ENCODE measurements around the gene SLC25A41.
A peak's percentile ranks its signal among the peaks of the same experiment; 100 is the strongest.

Gene SLC25A41

DNA sequence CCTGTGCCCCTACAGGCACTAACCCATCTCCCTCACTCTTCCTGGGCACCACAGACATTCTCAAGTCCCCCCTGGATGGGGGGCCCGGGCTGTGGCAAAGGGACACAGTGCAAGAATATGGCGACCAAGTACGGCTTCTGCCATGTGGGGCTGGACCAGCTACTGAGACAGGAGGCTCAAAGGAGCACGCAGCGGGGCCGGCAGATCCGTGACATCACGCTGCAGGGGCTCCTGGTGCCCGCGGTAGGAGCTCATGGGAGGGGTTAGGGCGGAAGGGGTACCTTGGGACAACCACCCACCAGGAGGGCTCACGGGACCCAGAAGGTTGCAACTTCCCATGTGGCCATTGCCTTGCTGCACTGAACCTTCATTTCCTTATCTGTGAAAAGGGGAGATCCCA is 37.3 kb downstream of the SLC25A41 start:
- TF ChIP-seq, protein P1, sequence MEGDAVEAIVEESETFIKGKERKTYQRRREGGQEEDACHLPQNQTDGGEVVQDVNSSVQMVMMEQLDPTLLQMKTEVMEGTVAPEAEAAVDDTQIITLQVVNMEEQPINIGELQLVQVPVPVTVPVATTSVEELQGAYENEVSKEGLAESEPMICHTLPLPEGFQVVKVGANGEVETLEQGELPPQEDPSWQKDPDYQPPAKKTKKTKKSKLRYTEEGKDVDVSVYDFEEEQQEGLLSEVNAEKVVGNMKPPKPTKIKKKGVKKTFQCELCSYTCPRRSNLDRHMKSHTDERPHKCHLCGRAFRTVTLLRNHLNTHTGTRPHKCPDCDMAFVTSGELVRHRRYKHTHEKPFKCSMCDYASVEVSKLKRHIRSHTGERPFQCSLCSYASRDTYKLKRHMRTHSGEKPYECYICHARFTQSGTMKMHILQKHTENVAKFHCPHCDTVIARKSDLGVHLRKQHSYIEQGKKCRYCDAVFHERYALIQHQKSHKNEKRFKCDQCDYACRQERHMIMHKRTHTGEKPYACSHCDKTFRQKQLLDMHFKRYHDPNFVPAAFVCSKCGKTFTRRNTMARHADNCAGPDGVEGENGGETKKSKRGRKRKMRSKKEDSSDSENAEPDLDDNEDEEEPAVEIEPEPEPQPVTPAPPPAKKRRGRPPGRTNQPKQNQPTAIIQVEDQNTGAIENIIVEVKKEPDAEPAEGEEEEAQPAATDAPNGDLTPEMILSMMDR (IDR thresholded peaks at IDR 0.05; ENCODE audit: low read depth, low read length) = no peak
- no peak overlapping the region for H3K4me3 ChIP-seq (ENCODE audit: low read depth, low read length)

- no peak overlapping the region for H3K4me3 ChIP-seq (ENCODE audit: low read depth, low read length)
- TF ChIP-seq, protein P1 (IDR thresholded peaks at IDR 0.05; ENCODE audit: low read depth, low read length) = no peak
Measured at GRCh38 chr19:6394831-6395230, 38.7 kb downstream of the SLC25A41 start.

- TF ChIP-seq, protein P1 (IDR thresholded peaks at IDR 0.05; ENCODE audit: low read depth, low read length) = no peak
Measured at GRCh38 chr19:6393983-6394412, 39.6 kb downstream of the SLC25A41 start.

GRCh38 chr19:6393074-6393982 is 40.2 kb downstream of the SLC25A41 start, which contains the start of gene GTF2F1:
Gene GTF2F1 (minus strand): TSS chr19:6393164. CDS start chr19:6392995, 169 bp downstream.
- peak within 1 kb of the TSS; percentile 93 for H3K4me3 ChIP-seq (ENCODE audit: low read depth, low read length)
- TF ChIP-seq, protein P1 (IDR thresholded peaks at IDR 0.05; ENCODE audit: low read depth, low read length) = no peak

More at GRCh38 chr19:6393983-6394412, 39.6 kb downstream of the SLC25A41 start:
- peak overlapping the region; percentile 93 for H3K4me3 ChIP-seq (ENCODE audit: low read depth, low read length)

- TF ChIP-seq, protein P1 (IDR thresholded peaks at IDR 0.05; ENCODE audit: low read depth, low read length) = no peak
- peak overlapping the region; percentile 93 for H3K4me3 ChIP-seq (ENCODE audit: low read depth, low read length)
Measured at GRCh38 chr19:6392221-6393073, 41.1 kb downstream of the SLC25A41 start.

DNA sequence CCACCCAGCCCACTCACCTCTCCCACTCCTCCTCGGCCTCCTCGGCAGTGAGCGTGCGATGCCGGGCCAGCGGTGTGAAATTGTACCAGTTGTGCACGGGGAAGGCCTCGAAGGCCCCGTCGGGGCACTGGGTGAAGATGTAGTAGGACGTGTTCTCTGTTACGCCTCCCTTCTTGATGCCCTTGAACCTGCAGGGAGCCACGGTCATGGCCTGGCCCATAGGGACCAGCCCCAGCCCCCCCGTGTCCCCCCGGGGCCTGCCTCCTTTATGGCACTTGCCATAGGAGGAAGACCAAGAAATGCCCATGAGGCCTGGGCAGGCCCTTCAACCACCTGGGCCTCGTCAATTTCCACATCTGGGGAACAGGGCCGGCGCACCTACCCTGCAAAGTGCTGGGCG is 46.2 kb downstream of the SLC25A41 start:
- H3K4me3 ChIP-seq (ENCODE audit: low read depth, low read length) = no peak overlapping the region
- TF ChIP-seq, protein P1 (IDR thresholded peaks at IDR 0.05; ENCODE audit: low read depth, low read length) = no peak
